Tibial nerve (tissue), 4 donors: ENCODE data around the gene MGMT. TPM values are rescaled to one million over a fixed set of nuclear protein-coding genes. Genes with fewer than 3 reads are reported as not detected.

Experiments
- DNase-seq, 2 donors: peaks; one replicate each; pipeline ENCODE4 v3.0.0-alpha.2; 2019; ENCODE audit warnings: low spot score in 2 of 2
- H3K27ac ChIP-seq, 4 donors: fragments of 200-600 bp; sonication (generic) in 3 of 4; one replicate each; pipeline ENCODE4 v1.5.1; 2017 to 2019; ENCODE audit warnings: mild to moderate bottlenecking in 1 of 4
- H3K27me3 ChIP-seq, 2 donors: fragments of 200-600 bp; sonication (generic) in 1 of 2; one replicate each; pipeline versions ENCODE4 v1.5.1 to v1.6.0; 2017 to 2019
- H3K36me3 ChIP-seq, 3 donors: fragments of 200-600 bp; sonication (generic); one replicate each; pipeline ENCODE4 v1.5.1; 2018 to 2019
- H3K4me1 ChIP-seq, 4 donors: fragments of 200-600 bp; sonication (generic) in 3 of 4; one replicate each; pipeline ENCODE4 v1.5.1; 2017 to 2019
- H3K4me3 ChIP-seq, 4 donors: fragments of 200-600 bp; sonication (generic) in 3 of 4; one replicate each; pipeline ENCODE4 v1.5.1; 2017 to 2019; ENCODE audit warnings: mild to moderate bottlenecking in 1 of 4, moderate library complexity in 1 of 4
- H3K9me3 ChIP-seq, 4 donors: fragments of 200-600 bp; sonication (generic) in 3 of 4; one replicate each; pipeline ENCODE4 v1.5.1; 2017 to 2019
- CTCF ChIP-seq, 5 experiments: fragments of 200-600 bp in 3 of 5; fragments of 450-650 bp in 2 of 5; sonication (generic) in 3 of 5; IDR thresholded peaks; one replicate each; pipeline ENCODE4 v1.5.1; 2016 to 2019; ENCODE audit warnings: antibody characterized with exemption in 5 of 5, mild to moderate bottlenecking in 3 of 5, moderate library complexity in 2 of 5
- EP300 ChIP-seq, 2 donors: sonication (generic); formaldehyde crosslinking; IDR thresholded peaks; one replicate each; pipeline ENCODE4 v1.6.1; 2017; ENCODE audit warnings: antibody characterized with exemption in 2 of 2, mild to moderate bottlenecking in 1 of 2
- POLR2A ChIP-seq, 2 donors: fragments of 450-650 bp; IDR thresholded peaks; one replicate each; pipeline ENCODE4 v1.6.1; 2017; ENCODE audit warnings: antibody characterized with exemption in 2 of 2, mild to moderate bottlenecking in 2 of 2, moderate library complexity in 2 of 2
- WGBS, 2 donors: methylation state at CpG; one replicate each; pipeline ENCODE4 v1.1.5; 2018; 5-methylcytosine and 5-hydroxymethylcytosine counted together
- total RNA-seq, 4 donors: library from RNA; depleted of rRNA; stranded (reverse); fragments of >200 nt; gene quantifications; one replicate each; pipeline ENCODE4 v1.1.0, GENCODE V29; 2016

Gene MGMT
- total RNA-seq, 4 donors from 2014 or later, result 26.1 to 39.1 (median 33.7) TPM

- TF ChIP-seq CTCF (IDR thresholded peaks at IDR 0.05) (no peak), POLR2A (IDR thresholded peaks at IDR 0.05) (no peak), EP300 (IDR thresholded peaks at IDR 0.05) (no peak)
- peaks cover 0 to 49% (median 0%) of the 10 kb centered on the region in 4 donors for H3K9me3 ChIP-seq
- H3K36me3 ChIP-seq, result peaks cover 0 to under 1% (median 0%) of the 10 kb centered on the region in 3 donors
- no peak for DNase-seq
- no peak overlapping the region for H3K27ac ChIP-seq
- no peaks in the 10 kb centered on the region for H3K27me3 ChIP-seq
- WGBS, 2 donors, result 86 to 89% methylated on average over 35 of the region's 35 CpGs
- H3K4me3 ChIP-seq, result no peak overlapping the region
- no peaks in the 10 kb centered on the region for H3K4me1 ChIP-seq
These were observed 312.4 kb downstream of the MGMT start for GRCh38 chr10:129779126-129780111.

- Histone ChIP-seq H3K9me3 (peaks cover 0 to 49% (median 0%) of the 10 kb centered on the region in 4 donors), H3K27me3 (no peaks in the 10 kb centered on the region), H3K4me1 (no peaks in the 10 kb centered on the region), H3K27ac (no peak overlapping the region), H3K36me3 (peaks cover 0 to 2% (median 0%) of the 10 kb centered on the region in 3 donors), H3K4me3 (no peak overlapping the region)
- TF ChIP-seq POLR2A (IDR thresholded peaks at IDR 0.05) (no peak), CTCF (IDR thresholded peaks at IDR 0.05) (no peak), EP300 (IDR thresholded peaks at IDR 0.05) (no peak)
- 63 to 65% methylated on average over 4 to 6 of the region's 6 CpGs for WGBS, 2 donors
- DNase-seq, result no peak
These were observed 313.2 kb downstream of the MGMT start for GRCh38 chr10:129780198-129780597.

DNA sequence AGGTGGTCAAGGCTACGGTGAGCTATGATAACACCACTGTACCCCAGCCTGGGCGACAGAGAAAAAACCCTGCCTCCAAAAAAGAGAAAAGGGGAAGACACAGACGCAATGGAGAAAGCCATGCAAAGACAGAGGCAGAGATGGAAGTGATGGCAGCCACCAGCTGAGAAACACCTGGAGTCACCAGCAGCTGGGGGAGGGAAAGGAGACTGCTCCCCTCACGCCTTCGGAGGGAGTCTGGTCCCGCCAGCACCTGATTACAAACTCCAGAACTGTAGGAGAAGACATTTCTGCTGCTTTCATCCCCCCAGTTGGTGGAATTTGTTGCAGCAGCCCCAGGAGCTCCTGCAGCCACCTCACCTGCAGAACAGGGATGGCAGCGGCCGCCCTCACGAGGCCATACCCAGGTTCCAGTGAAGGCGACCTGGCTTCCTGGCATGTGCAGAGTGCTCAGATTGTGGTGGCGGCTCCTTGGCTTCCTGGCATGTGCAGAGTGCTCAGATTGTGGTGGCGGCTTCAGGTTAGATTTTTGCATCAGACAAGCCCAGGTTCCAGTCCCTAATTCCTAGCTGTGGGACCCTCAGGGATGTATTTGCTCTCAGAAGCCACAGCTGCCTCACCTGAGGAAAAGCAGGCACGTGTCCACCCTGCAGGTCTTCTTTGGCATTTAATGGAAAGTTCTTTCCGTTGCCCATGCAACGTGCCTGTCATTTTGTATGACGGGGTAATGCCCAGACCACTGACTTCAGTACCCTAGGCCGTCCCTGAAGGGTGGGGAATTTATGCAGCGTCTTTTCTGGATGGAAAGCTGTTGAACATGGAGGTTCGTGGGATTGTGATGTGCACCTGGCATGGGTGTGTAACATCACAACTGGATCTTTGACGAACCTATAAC is 314.1 kb downstream of the MGMT start:
- no peak for DNase-seq
- TF ChIP-seq CTCF (IDR thresholded peaks at IDR 0.05) (no peak), POLR2A (IDR thresholded peaks at IDR 0.05) (no peak), EP300 (IDR thresholded peaks at IDR 0.05) (no peak)
- Histone ChIP-seq H3K4me3 (no peak overlapping the region), H3K4me1 (no peaks in the 10 kb centered on the region), H3K36me3 (peaks cover 0 to 9% (median 0%) of the 10 kb centered on the region in 3 donors), H3K27me3 (no peaks in the 10 kb centered on the region), H3K27ac (no peak overlapping the region), H3K9me3 (peaks cover 0 to 52% (median 0%) of the 10 kb centered on the region in 4 donors)
- 95 to 97% methylated on average over 19 to 20 of the region's 20 CpGs for WGBS, 2 donors

DNA sequence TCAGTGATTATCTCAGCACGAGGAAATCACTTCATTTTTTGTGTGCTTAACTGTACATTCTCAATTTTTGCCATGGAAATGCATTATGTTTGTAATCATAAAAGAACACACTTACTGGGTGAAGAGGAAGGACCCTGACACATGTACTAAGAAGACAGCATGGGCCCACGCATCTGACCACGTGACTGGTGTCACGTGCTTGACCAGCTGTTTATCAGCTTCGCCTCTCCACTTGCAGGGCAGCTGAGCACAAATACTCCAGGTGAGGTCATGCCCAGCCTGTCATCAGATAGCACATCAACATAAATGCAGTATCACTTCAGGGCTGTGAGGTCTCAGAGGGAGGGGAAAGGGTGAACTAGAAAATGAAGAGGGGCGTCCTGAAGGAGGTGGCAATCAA is 317.2 kb downstream of the MGMT start:
- H3K27me3 ChIP-seq, result no peaks in the 10 kb centered on the region
- WGBS, 2 donors, result 79 to 87% methylated on average over 6 of the region's 6 CpGs
- H3K9me3 ChIP-seq, result peaks cover 0 to 51% (median 0%) of the 10 kb centered on the region in 4 donors
- H3K4me1 ChIP-seq, result no peaks in the 10 kb centered on the region
- no peak for TF ChIP-seq EP300 (IDR thresholded peaks at IDR 0.05)
- no peak for TF ChIP-seq CTCF (IDR thresholded peaks at IDR 0.05)
- H3K36me3 ChIP-seq, result peaks cover 0 to 9% (median 0%) of the 10 kb centered on the region in 3 donors
- DNase-seq, result no peak
- H3K27ac ChIP-seq, result no peak overlapping the region
- H3K4me3 ChIP-seq, result no peak overlapping the region
